ENCODE measurements around the gene PUS3. TPM values are rescaled to one million over a fixed set of nuclear protein-coding genes. Genes with fewer than 3 reads are reported as not detected.

PUS3 gene
- total and polyA plus RNA-seq, 5 experiments from 2014 or later = 8.2 to 16.7 (median 9.5) TPM

GRCh38 chr11:125892994-125893393, 10.0 kb downstream of the PUS3 start:
- DNase-seq = no peak
- POLR2A ChIA-PET = no interaction called here
- Mint-ChIP-seq H3K36me3 (peaks cover 2 to 51% (median 3%) of the 10 kb centered on the region in 3 donors), H3K9me3 (no peaks in the 10 kb centered on the region), H3K4me1 (peaks cover 22 to 44% (median 30%) of the 10 kb centered on the region in 4 donors), H3K27ac (peak overlapping the region in 1 of 10 donors; percentile 24), H3K4me3 (no peak overlapping the region), H3K27me3 (no peaks in the 10 kb centered on the region)
- no peak for ATAC-seq

DNA sequence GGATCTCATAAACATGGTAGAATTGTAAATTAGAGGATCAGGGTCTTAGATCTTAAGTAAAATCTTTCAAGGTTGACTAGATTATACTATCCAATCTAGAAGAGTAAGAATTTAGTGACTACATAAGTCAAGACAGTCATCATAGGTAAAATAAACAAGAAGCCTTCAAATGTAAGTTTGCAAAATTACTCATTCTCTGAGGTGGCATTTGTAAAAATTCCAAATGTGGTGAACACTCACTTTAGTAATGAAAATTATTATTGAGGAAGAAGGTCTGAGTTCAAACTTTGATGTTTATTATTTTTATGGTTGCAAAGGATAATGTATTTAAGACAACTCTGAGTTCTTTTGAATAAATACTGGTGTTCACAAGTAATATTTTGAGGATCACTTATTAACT, 10.9 kb downstream of the PUS3 start:
- no peak for ATAC-seq
- H3K27ac Mint-ChIP-seq = no peak overlapping the region
- no peak for DNase-seq
- H3K4me1 Mint-ChIP-seq = peaks cover 23 to 44% (median 34%) of the 10 kb centered on the region in 4 donors
- no peak overlapping the region for H3K4me3 Mint-ChIP-seq
- peaks cover 0 to 4% (median 0%) of the 10 kb centered on the region in 9 donors for H3K9me3 Mint-ChIP-seq
- POLR2A ChIA-PET = interaction anchor here (1.2 kb wide), 1 partner anchor 11 kb away, joined by 3 read pairs; the partner anchor contains the start of gene PUS3
- peaks cover 0 to 3% (median 0%) of the 10 kb centered on the region in 5 donors for H3K27me3 Mint-ChIP-seq
- H3K36me3 Mint-ChIP-seq = peaks cover 2 to 47% (median 3%) of the 10 kb centered on the region in 3 donors

GRCh38 chr11:125890447-125891100, 12.4 kb downstream of the PUS3 start:
- Mint-ChIP-seq H3K4me1 (peaks cover 22 to 42% (median 34%) of the 10 kb centered on the region in 4 donors), H3K27ac (peak overlapping the region in 6 of 10 donors; percentile 13 to 63 (median 24)), H3K36me3 (peaks cover 2 to 38% (median 3%) of the 10 kb centered on the region in 3 donors), H3K9me3 (peaks cover 0 to 4% (median 0%) of the 10 kb centered on the region in 9 donors), H3K4me3 (peak overlapping the region in 7 of 10 donors; percentile 4 to 68 (median 25)), H3K27me3 (peaks cover 0 to 3% (median 0%) of the 10 kb centered on the region in 5 donors)
- DNase-seq = no peak
- ATAC-seq = no peak
- POLR2A ChIA-PET = no interaction called here

DNA sequence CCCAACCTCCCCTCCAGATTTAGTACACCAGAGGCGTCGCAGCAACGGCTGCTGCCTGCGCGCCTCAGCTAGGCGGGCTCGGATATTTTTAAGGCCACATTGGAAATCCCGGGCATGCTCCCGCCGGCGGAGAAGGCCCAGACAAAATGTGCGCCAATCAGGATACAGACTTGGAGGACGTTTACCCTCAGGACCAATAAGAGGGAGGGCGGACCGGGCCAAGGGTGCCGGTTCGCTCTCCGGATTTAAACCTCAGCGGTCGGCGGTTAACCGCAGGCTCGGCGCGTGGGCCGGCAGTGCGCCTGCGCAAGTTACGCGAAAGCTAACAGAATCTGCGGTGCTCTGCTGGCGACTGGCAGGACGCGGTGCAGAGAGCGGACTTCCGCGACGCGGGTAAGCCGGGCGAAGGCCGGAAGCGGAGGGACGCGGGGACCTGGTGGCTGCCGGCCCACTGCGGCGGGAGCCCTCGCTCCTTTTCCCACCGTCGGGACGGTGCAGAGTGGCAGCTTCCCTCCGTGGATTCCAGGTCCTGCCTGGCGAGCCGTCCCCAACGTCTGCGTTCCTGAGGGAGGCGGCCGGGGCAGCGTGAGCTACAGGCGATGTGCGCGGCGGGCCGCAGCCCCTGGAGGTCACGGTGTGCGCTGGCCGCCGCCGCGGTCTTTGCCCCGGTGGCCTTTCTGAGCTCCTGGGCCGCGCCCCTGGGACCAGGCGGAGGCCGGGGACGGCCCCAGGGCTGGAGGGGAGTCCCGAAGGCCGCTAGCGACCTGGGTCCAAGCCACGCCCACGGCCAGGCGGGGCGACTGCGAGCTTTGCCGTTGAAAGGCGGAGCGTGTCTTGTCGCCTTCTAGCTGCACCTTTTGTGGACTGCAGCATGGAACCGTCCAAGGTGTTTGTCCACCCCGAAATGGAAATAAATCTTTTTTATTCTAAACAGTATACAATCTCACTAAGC, 15.4 kb downstream of the PUS3 start, which contains the start of gene HYLS1:
Gene HYLS1 (plus strand): TSS at position 296 of the 952 bp plus-strand sequence. CDS start 11,701 bp downstream, outside the sequence.
- Mint-ChIP-seq H3K27ac (peak within 1 kb of the TSS; percentile 92 to 98 (median 96)), H3K9me3 (peaks cover 0 to 4% (median 0%) of the 10 kb centered on the region in 9 donors), H3K4me3 (peak within 1 kb of the TSS; percentile 86 to 97 (median 95)), H3K36me3 (peaks cover 0 to 11% (median 0%) of the 10 kb centered on the region in 3 donors), H3K27me3 (peaks cover 0 to 3% (median 0%) of the 10 kb centered on the region in 5 donors), H3K4me1 (peaks cover 15 to 34% (median 28%) of the 10 kb centered on the region in 4 donors)
- POLR2A ChIA-PET = interaction anchor here (0.5 to 2.2 kb wide), 12 partner anchors 8 to 412 kb away, joined by 3 to 38 read pairs (median 5); partner anchors contain the start of genes CHEK1, DDX25, EI24 and FAM118B
- peak; percentile 87 to 99 (median 94) for DNase-seq
- peak; percentile 90 to 91 for ATAC-seq

DNA sequence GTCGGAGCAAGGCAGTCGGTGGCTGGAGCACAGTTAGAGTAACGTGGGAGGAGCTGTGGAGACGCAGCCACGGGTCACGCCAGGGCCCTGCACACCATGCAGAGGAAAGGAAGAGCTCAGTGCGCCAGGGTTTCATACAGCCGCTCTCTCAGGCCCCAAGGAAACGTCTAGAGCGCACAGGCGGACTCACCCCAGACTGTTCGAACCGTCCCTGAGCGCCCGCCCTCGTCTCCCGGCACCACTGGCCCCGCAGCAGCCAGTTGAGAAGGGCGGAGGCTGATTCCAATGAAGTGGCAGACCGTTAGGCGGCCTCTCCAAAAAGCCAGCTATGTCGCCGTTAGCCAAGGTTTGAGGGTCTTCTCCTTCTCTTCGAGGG, 16.0 kb downstream of the PUS3 start:
- H3K27me3 Mint-ChIP-seq = peaks cover 0 to 3% (median 0%) of the 10 kb centered on the region in 5 donors
- ATAC-seq (peak; percentile 35 to 42), DNase-seq (peak in 3 of 10 donors; percentile 15 to 26 (median 23))
- peaks cover 0 to 6% (median 0%) of the 10 kb centered on the region in 3 donors for H3K36me3 Mint-ChIP-seq
- peak overlapping the region; percentile 86 to 97 (median 95) for H3K4me3 Mint-ChIP-seq
- H3K4me1 Mint-ChIP-seq = peaks cover 13 to 31% (median 27%) of the 10 kb centered on the region in 4 donors
- peaks cover 0 to 4% (median 0%) of the 10 kb centered on the region in 9 donors for H3K9me3 Mint-ChIP-seq
- POLR2A ChIA-PET = interaction anchor here (0.7 to 2.2 kb wide), 11 partner anchors 9 to 395 kb away, joined by 3 to 38 read pairs (median 5); partner anchors contain the start of genes CHEK1, DDX25, EI24 and FAM118B
- H3K27ac Mint-ChIP-seq = peak overlapping the region; percentile 92 to 98 (median 96)

- peaks cover 0 to 5% (median 0%) of the 10 kb centered on the region in 5 donors for H3K27me3 Mint-ChIP-seq
- POLR2A ChIA-PET = no interaction called here
- no peaks in the 10 kb centered on the region for H3K36me3 Mint-ChIP-seq
- no peak for DNase-seq
- no peak for ATAC-seq
- H3K4me3 Mint-ChIP-seq = no peak overlapping the region
- peaks cover 7 to 16% (median 14%) of the 10 kb centered on the region in 4 donors for H3K4me1 Mint-ChIP-seq
- H3K9me3 Mint-ChIP-seq = peaks cover 0 to 4% (median 0%) of the 10 kb centered on the region in 9 donors
- H3K27ac Mint-ChIP-seq = peak overlapping the region in 1 of 10 donors; percentile 12
Measured at GRCh38 chr11:125883375-125883774, 19.6 kb downstream of the PUS3 start.

- H3K4me3 Mint-ChIP-seq = no peak overlapping the region
- DNase-seq (no peak), ATAC-seq (no peak)
- H3K27ac Mint-ChIP-seq = no peak overlapping the region
- POLR2A ChIA-PET = no interaction called here
- H3K27me3 Mint-ChIP-seq = peaks cover 0 to 4% (median 0%) of the 10 kb centered on the region in 5 donors
- H3K36me3 Mint-ChIP-seq = no peaks in the 10 kb centered on the region
- H3K9me3 Mint-ChIP-seq = no peaks in the 10 kb centered on the region
- peaks cover 0 to 2% (median 0%) of the 10 kb centered on the region in 4 donors for H3K4me1 Mint-ChIP-seq
Measured at GRCh38 chr11:125881291-125881690, 21.7 kb downstream of the PUS3 start.

DNA sequence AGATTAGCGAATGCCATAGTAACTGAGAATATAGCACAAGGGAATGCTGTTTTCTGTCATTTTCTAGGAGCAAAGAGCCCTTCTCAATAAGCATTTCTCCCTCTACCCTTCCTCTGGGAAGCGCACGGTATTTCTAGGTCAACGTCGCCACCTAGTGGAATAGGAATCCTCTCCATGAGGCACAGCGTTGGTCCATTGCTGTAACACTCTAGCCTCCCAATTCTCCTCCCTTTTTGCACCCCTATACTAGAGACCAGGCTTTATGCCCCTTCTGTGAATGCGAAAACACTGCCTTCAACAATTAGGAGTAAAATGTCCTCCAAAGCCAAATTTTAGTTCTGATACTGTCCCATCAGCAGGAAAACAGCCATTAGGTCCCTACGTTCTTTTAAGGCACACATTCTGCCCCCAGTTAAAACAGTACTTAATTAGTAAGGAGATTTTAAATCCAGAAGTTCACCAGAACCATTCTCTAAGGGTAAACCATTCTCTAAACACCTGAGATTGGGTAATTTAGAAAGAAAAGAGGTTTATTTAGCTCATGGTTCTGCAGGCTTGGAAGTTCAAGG, 28.4 kb downstream of the PUS3 start:
- Mint-ChIP-seq H3K27me3 (peaks cover 0 to 15% (median 2%) of the 10 kb centered on the region in 5 donors), H3K27ac (no peak overlapping the region), H3K9me3 (peaks cover 0 to 11% (median 0%) of the 10 kb centered on the region in 9 donors), H3K36me3 (no peaks in the 10 kb centered on the region), H3K4me1 (peaks cover 0 to 4% (median under 1%) of the 10 kb centered on the region in 4 donors), H3K4me3 (no peak overlapping the region)
- POLR2A ChIA-PET = interaction anchor here (0.5 kb wide), 1 partner anchor 915 kb away, joined by 3 read pairs; no protein-coding TSS in a partner anchor
- ATAC-seq (peak; percentile 55 to 75), DNase-seq (peak in 8 of 10 donors; percentile 9 to 70 (median 37))

GRCh38 chr11:125873881-125874555, 29.0 kb downstream of the PUS3 start:
- DNase-seq (no peak), ATAC-seq (no peak)
- H3K27ac Mint-ChIP-seq = no peak overlapping the region
- H3K9me3 Mint-ChIP-seq = peaks cover 0 to 11% (median 0%) of the 10 kb centered on the region in 9 donors
- H3K4me3 Mint-ChIP-seq = no peak overlapping the region
- H3K27me3 Mint-ChIP-seq = peaks cover 0 to 15% (median 2%) of the 10 kb centered on the region in 5 donors
- peaks cover 0 to 4% (median under 1%) of the 10 kb centered on the region in 4 donors for H3K4me1 Mint-ChIP-seq
- no peaks in the 10 kb centered on the region for H3K36me3 Mint-ChIP-seq
- POLR2A ChIA-PET = interaction anchor here (0.5 kb wide), 1 partner anchor 914 kb away, joined by 3 read pairs; no protein-coding TSS in a partner anchor

DNA sequence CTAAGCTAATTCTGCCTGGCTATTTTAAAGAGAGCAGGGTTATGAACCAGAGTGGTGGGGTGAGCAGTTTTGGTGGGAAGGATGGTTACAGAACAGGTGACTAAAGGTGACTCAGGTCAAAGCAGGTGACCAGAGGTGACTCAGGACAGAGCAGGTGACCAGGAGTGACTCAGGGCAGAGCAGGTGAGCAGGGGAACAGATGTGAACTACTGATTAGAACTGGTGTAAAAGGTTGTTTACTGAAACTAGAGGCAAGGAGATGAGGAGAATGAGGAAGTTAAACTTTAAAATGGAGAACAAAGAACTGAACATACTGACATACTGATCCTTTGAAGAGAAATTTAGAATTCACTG, 30.9 kb downstream of the PUS3 start:
- H3K27me3 Mint-ChIP-seq = peaks cover 0 to 15% (median 2%) of the 10 kb centered on the region in 5 donors
- H3K36me3 Mint-ChIP-seq = no peaks in the 10 kb centered on the region
- H3K27ac Mint-ChIP-seq = peak overlapping the region in 1 of 10 donors; percentile 23
- POLR2A ChIA-PET = no interaction called here
- H3K4me3 Mint-ChIP-seq = no peak overlapping the region
- peaks cover 0 to 4% (median under 1%) of the 10 kb centered on the region in 4 donors for H3K4me1 Mint-ChIP-seq
- DNase-seq = no peak
- peaks cover 0 to 11% (median 0%) of the 10 kb centered on the region in 9 donors for H3K9me3 Mint-ChIP-seq
- ATAC-seq = no peak

DNA sequence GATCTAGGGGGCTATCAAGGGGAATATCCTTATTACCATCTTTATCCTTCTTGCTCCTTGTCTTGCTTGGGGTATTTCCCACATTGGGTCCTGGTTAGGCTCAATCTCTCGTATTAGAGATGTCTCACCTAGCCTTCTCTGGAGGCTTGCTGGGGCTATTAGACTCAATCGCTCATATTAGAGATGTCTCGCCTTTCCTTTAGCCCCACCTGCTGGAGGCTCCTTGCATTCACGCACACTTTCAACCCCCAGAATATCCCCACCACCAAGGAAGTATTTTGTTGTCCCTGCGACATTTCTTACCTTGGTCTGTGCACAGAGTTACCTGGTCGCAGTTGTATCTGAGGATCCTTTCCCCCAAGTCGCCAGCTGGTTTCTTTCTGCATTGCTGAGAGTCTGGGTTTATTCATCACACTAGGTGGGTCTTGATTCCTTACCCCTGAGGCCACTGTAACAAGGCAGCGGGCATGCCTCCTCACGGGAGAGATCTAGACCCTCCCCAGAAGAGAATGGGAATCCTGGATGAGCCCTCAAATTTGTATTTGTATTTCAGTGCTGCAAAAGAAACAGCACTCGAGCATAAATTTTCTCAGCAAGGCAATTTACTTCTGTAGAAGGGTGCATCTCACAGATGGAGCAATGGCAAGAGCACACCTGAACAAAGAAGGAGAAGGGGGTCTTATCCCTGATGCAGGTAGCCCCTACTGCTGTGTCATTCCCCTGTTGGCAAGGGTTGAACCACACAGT, 31.4 kb downstream of the PUS3 start:
- no peak overlapping the region for H3K27ac Mint-ChIP-seq
- DNase-seq (peak in 2 of 10 donors; percentile 23 to 24), ATAC-seq (no peak)
- H3K4me1 Mint-ChIP-seq = peaks cover 0 to 4% (median under 1%) of the 10 kb centered on the region in 4 donors
- peaks cover 0 to 11% (median 0%) of the 10 kb centered on the region in 9 donors for H3K9me3 Mint-ChIP-seq
- POLR2A ChIA-PET = no interaction called here
- no peak overlapping the region for H3K4me3 Mint-ChIP-seq
- no peaks in the 10 kb centered on the region for H3K36me3 Mint-ChIP-seq
- peaks cover 0 to 15% (median 2%) of the 10 kb centered on the region in 5 donors for H3K27me3 Mint-ChIP-seq

Data from naive thymus-derived CD8-positive, alpha-beta T cell (primary cell).